ENCODE results near the gene RPS2.

Gene RPS2

GRCh38 chr16:1914084-1914608 lies 50.5 kb downstream of the RPS2 start:
- no peak for TF ChIP-seq NFIC (IDR thresholded peaks at IDR 0.05)
- no peak for TF ChIP-seq REST (IDR thresholded peaks at IDR 0.05; ENCODE audit: low read depth)
- no peak for TF ChIP-seq TCF12 (IDR thresholded peaks at IDR 0.05; ENCODE audit: low read depth)
- no peak for TF ChIP-seq EGR1 (IDR thresholded peaks at IDR 0.05)
- TF ChIP-seq EP300 (IDR thresholded peaks at IDR 0.05; ENCODE audit: borderline replicate concordance): no peak
- TF ChIP-seq ZBTB7A (IDR thresholded peaks at IDR 0.05; ENCODE audit: low read depth): no peak
- no peak for TF ChIP-seq TEAD4 (IDR thresholded peaks at IDR 0.05)
- no peak for TF ChIP-seq RAD21 (IDR thresholded peaks at IDR 0.05; ENCODE audit: low read depth)
- TF ChIP-seq MAX (IDR thresholded peaks at IDR 0.05): no peak
- no peak for TF ChIP-seq TAF1 (IDR thresholded peaks at IDR 0.05; ENCODE audit: low read depth)
- no peak for TF ChIP-seq CEBPB (IDR thresholded peaks at IDR 0.05)
- TF ChIP-seq USF1 (IDR thresholded peaks at IDR 0.05): no peak
- TF ChIP-seq FOXM1 (IDR thresholded peaks at IDR 0.05; ENCODE audit: borderline replicate concordance, low read depth): no peak
- no peak for TF ChIP-seq YY1 (IDR thresholded peaks at IDR 0.05; ENCODE audit: low read depth)
- no peak for TF ChIP-seq CREB1 (IDR thresholded peaks at IDR 0.05; ENCODE audit: low read depth)

GRCh38 chr16:1913327-1914083 lies 51.1 kb downstream of the RPS2 start:
- 0 out of 2 replicates have a peak, but pooled peaks have one; percentile 30 for TF ChIP-seq ZBTB7A (IDR thresholded peaks at IDR 0.05; ENCODE audit: low read depth)
- no peak for TF ChIP-seq TCF12 (IDR thresholded peaks at IDR 0.05; ENCODE audit: low read depth)
- TF ChIP-seq USF1 (IDR thresholded peaks at IDR 0.05): peak; percentile 53; the same call in 1 of the 2 replicates
- TF ChIP-seq TEAD4 (IDR thresholded peaks at IDR 0.05): no peak

GRCh38 chr16:1912215-1912543 lies 52.4 kb downstream of the RPS2 start:
- TF ChIP-seq TAF1 (IDR thresholded peaks at IDR 0.05; ENCODE audit: low read depth) (no peak), NFIC (IDR thresholded peaks at IDR 0.05) (no peak), CREB1 (IDR thresholded peaks at IDR 0.05; ENCODE audit: low read depth) (no peak), FOXM1 (IDR thresholded peaks at IDR 0.05; ENCODE audit: borderline replicate concordance, low read depth) (no peak), EGR1 (IDR thresholded peaks at IDR 0.05) (no peak), EP300 (IDR thresholded peaks at IDR 0.05; ENCODE audit: borderline replicate concordance) (no peak), YY1 (IDR thresholded peaks at IDR 0.05; ENCODE audit: low read depth) (no peak), USF1 (IDR thresholded peaks at IDR 0.05) (no peak)
